ENCODE results near the gene MICA.
"Not testable (repeated sequence)": the region's sequence is repeated elsewhere in the genome, so short reads cannot be mapped to it uniquely, and the experiment has no call there.

Gene MICA

GRCh38 chr6:31403283-31404060 is at the start of gene MICA:
MICA (plus strand) TSS chr6:31403595; CDS start chr6:31403633, 38 bp downstream.
- DNase-seq, result no peak

GRCh38 chr6:31354158-31354863 is 49.1 kb upstream of the MICA start:
- DNase-seq, result no peak

GRCh38 chr6:31354864-31355582 is 48.4 kb upstream of the MICA start:
- DNase-seq, result no peak

- no peak for DNase-seq
Observed at GRCh38 chr6:31355583-31355948, 47.8 kb upstream of the MICA start.

- DNase-seq, result no peak
Observed at GRCh38 chr6:31356216-31356945, 47.0 kb upstream of the MICA start.

- DNase-seq, result peak; percentile 21
Observed at GRCh38 chr6:31356946-31357466, 46.4 kb upstream of the MICA start, which contains the start of gene HLA-B. HLA-B (minus strand) TSS chr6:31357179; CDS start chr6:31357158, 21 bp downstream.

GRCh38 chr6:31357886-31358285 is 45.5 kb upstream of the MICA start:
- no peak for DNase-seq

GRCh38 chr6:31358302-31358701 is 45.1 kb upstream of the MICA start:
- DNase-seq, result no peak

- no peak for DNase-seq
Observed at GRCh38 chr6:31359581-31359980, 43.8 kb upstream of the MICA start.

GRCh38 chr6:31362751-31363150 is 40.6 kb upstream of the MICA start:
- no peak for DNase-seq

GRCh38 chr6:31363811-31364210 is 39.6 kb upstream of the MICA start:
- DNase-seq, result no peak

GRCh38 chr6:31365864-31366263 is 37.5 kb upstream of the MICA start:
- DNase-seq, result no peak

GRCh38 chr6:31366693-31367470 is 36.5 kb upstream of the MICA start:
- DNase-seq, result no peak

GRCh38 chr6:31368461-31368860 is 34.9 kb upstream of the MICA start:
- no peak for DNase-seq

- DNase-seq, result not testable (repeated sequence)
Observed at GRCh38 chr6:31374118-31374517, 29.3 kb upstream of the MICA start.

- DNase-seq, result no peak
Observed at GRCh38 chr6:31375699-31376098, 27.7 kb upstream of the MICA start.

GRCh38 chr6:31377029-31377428 is 26.4 kb upstream of the MICA start:
- DNase-seq, result no peak

GRCh38 chr6:31378062-31378720 is 25.2 kb upstream of the MICA start:
- no peak for DNase-seq

GRCh38 chr6:31378721-31379103 is 24.7 kb upstream of the MICA start:
- no peak for DNase-seq

- DNase-seq, result no peak
Observed at GRCh38 chr6:31379850-31380249, 23.5 kb upstream of the MICA start.

GRCh38 chr6:31381666-31382065 is 21.7 kb upstream of the MICA start:
- DNase-seq, result no peak

All from SIG-M5 (cell line).